ENCODE results near the gene CCDC82. TPM values are rescaled to one million over a fixed set of nuclear protein-coding genes. Genes with fewer than 3 reads are reported as not detected.

CCDC82 gene
- total RNA-seq, 4 donors from 2014 or later: 36.9 to 48.8 (median 42.5) TPM

DNA sequence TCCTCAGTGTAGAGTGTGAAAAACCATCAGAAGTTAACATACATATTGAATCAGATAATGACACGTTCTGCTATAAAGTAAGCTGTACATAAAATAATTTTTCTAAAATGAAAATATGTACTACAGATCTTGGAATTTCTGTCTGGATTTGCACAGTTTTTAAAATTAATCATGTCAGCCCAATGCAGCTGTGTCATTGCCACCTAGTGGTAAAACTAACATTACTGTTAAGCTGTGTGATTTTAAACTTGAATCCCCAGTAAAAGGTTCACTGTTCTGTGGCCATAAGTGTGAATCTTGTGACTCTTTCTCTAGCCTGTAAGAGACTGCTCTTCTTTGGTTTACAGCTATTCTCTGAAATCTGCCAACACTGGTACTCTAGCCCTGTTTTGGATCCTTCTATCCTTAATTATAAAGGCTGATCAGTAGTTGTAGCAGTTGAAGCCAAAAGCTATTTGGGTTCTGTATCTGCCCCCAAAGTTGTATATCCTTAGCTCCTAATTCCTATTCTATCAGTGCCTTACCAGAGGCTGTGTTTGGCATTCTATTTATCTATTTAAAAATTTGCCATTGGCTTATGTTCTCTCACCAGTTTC lies 4.1 kb upstream of the CCDC82 start:
- TF ChIP-seq POLR2A (IDR thresholded peaks at IDR 0.05): no peak
- TF ChIP-seq, protein P1, sequence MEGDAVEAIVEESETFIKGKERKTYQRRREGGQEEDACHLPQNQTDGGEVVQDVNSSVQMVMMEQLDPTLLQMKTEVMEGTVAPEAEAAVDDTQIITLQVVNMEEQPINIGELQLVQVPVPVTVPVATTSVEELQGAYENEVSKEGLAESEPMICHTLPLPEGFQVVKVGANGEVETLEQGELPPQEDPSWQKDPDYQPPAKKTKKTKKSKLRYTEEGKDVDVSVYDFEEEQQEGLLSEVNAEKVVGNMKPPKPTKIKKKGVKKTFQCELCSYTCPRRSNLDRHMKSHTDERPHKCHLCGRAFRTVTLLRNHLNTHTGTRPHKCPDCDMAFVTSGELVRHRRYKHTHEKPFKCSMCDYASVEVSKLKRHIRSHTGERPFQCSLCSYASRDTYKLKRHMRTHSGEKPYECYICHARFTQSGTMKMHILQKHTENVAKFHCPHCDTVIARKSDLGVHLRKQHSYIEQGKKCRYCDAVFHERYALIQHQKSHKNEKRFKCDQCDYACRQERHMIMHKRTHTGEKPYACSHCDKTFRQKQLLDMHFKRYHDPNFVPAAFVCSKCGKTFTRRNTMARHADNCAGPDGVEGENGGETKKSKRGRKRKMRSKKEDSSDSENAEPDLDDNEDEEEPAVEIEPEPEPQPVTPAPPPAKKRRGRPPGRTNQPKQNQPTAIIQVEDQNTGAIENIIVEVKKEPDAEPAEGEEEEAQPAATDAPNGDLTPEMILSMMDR (IDR thresholded peaks at IDR 0.05): peak; percentile 50 to 59 (median 56)
- H3K9me3 ChIP-seq: no peaks in the 10 kb centered on the region
- intact Hi-C loops (cut with DNase I; ENCODE audit: low total_unique reads): no loop called here

DNA sequence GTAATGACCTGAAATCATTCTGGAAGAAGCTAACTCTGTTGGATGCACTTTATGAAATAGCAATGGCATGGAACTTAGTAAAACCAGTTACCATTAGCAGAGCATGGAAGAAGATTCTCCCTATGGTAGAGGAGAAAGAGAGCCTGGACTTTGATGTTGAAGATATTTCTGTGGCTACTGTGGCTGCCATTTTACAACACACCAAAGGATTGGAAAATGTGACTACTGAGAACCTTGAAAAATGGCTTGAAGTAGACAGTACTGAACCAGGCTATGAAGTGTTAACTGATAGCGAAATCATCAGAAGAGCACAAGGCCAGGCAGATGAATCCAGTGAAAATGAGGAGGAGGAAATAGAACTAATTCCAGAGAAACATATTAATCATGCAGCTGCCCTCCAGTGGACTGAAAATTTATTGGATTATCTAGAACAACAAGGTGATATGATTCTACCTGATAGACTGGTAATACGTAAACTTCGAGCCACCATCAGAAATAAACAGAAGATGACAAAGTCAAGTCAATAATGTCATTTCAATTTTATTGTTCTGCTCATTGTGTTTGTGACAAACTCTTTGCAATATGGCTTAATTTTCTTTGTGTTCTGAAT lies 2.1 kb upstream of the CCDC82 start:
- Histone ChIP-seq H3K27me3 (no peaks in the 10 kb centered on the region), H3K9me3 (no peaks in the 10 kb centered on the region), H3K27ac (no peak overlapping the region), H3K4me1 (no peaks in the 10 kb centered on the region), H3K4me3 (no peak overlapping the region), H3K36me3 (no peaks in the 10 kb centered on the region)
- no peak for TF ChIP-seq POLR2A (IDR thresholded peaks at IDR 0.05)
- TF ChIP-seq, protein P1 (IDR thresholded peaks at IDR 0.05): no peak
- intact Hi-C loops (cut with DNase I; ENCODE audit: low total_unique reads): no loop called here
- DNase-seq: no peak

More for the DNA sequence above, 4.1 kb upstream of the CCDC82 start:
- H3K4me1 ChIP-seq: no peaks in the 10 kb centered on the region
- H3K27me3 ChIP-seq: no peaks in the 10 kb centered on the region
- no peak for DNase-seq
- no peak overlapping the region for H3K4me3 ChIP-seq
- H3K36me3 ChIP-seq: no peaks in the 10 kb centered on the region
- no peak overlapping the region for H3K27ac ChIP-seq

DNA sequence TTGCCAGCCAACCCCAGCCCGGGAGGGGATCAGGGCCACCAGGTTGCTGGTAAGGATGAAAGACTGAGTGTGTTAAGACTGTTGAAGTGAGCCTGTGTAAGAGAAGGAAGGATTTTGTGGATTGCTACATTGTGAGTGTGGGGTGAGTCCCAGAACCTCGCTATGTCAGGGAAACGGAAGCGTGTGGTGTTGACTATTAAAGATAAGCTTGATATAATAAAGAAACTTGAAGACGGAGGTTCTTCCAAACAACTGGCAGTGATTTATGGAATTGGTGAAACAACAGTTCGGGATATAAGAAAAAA lies 728 bp upstream of the CCDC82 start:
- H3K4me1 ChIP-seq: no peaks in the 10 kb centered on the region
- peak overlapping the region; percentile 83 to 95 for H3K4me3 ChIP-seq
- H3K36me3 ChIP-seq: no peaks in the 10 kb centered on the region
- intact Hi-C loops (cut with DNase I; ENCODE audit: low total_unique reads): no loop called here
- no peaks in the 10 kb centered on the region for H3K9me3 ChIP-seq
- H3K27me3 ChIP-seq: no peaks in the 10 kb centered on the region
- peak overlapping the region; percentile 79 to 87 for H3K27ac ChIP-seq
- no peak for DNase-seq
- TF ChIP-seq POLR2A (IDR thresholded peaks at IDR 0.05): no peak
- TF ChIP-seq, protein P1 (IDR thresholded peaks at IDR 0.05): no peak

GRCh38 chr11:96388891-96389719 lies 607 bp downstream of the CCDC82 start:
- no peaks in the 10 kb centered on the region for H3K9me3 ChIP-seq
- no peak for TF ChIP-seq POLR2A (IDR thresholded peaks at IDR 0.05)
- TF ChIP-seq, protein P1 (IDR thresholded peaks at IDR 0.05): peak in 1 of 4 experiments; percentile 8
- no peaks in the 10 kb centered on the region for H3K4me1 ChIP-seq
- H3K27me3 ChIP-seq: no peaks in the 10 kb centered on the region
- no peak for DNase-seq
- H3K36me3 ChIP-seq: no peaks in the 10 kb centered on the region
- intact Hi-C loops (cut with DNase I; ENCODE audit: low total_unique reads): no loop called here
- H3K27ac ChIP-seq: peak overlapping the region; percentile 79 to 87
- peak overlapping the region; percentile 83 to 95 for H3K4me3 ChIP-seq

DNA sequence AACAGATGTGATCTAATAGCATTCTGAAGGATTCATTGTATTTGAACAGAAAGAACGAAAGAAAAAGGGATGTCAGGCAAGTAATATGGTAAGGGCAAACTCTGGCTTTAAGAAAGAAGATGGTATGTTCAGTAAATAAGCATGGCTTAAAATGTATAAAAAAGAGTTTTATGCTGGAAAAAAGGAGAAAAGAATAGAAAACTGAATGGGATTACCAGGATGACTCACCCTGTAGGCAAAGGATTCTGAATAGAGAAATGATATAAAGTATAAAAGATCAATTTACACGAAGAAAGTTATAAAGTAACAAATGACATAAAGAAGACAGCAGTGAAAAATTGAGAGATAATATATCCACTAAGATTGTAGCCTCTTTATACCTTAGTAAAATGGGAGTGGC lies 4.5 kb downstream of the CCDC82 start:
- Histone ChIP-seq H3K4me3 (no peak overlapping the region), H3K27me3 (no peaks in the 10 kb centered on the region), H3K27ac (no peak overlapping the region), H3K36me3 (no peaks in the 10 kb centered on the region), H3K4me1 (no peaks in the 10 kb centered on the region), H3K9me3 (no peaks in the 10 kb centered on the region)
- TF ChIP-seq POLR2A (IDR thresholded peaks at IDR 0.05): no peak
- TF ChIP-seq, protein P1 (IDR thresholded peaks at IDR 0.05): no peak
- DNase-seq: no peak
- intact Hi-C loops (cut with DNase I; ENCODE audit: low total_unique reads): no loop called here

Data from uterus (tissue), 4 donors.